SK-N-MC (cell line): Measurements from ENCODE around the gene LGALSL.

Source experiments
- EZH2 ChIP-seq: fragments of 200-600 bp; sonication (generic); IDR thresholded peaks from one replicate; pipeline ENCODE4 v1.6.1; 2017; ENCODE audit warnings: antibody characterized with exemption
- FOXP2 ChIP-seq: optimal IDR thresholded peaks from 2 replicates; pipeline ENCODE3; 2011; ENCODE audit warnings: mild to moderate bottlenecking, moderate library complexity; ENCODE audit not compliant: insufficient read depth; ENCODE audit errors: extremely low read length, control extremely low read depth
- POLR2AphosphoS5 ChIP-seq: IDR thresholded peaks from 2 replicates; pipeline ENCODE4 v1.6.1; 2012; ENCODE audit warnings: mild to moderate bottlenecking, low read depth, low read length, borderline replicate concordance

DNA sequence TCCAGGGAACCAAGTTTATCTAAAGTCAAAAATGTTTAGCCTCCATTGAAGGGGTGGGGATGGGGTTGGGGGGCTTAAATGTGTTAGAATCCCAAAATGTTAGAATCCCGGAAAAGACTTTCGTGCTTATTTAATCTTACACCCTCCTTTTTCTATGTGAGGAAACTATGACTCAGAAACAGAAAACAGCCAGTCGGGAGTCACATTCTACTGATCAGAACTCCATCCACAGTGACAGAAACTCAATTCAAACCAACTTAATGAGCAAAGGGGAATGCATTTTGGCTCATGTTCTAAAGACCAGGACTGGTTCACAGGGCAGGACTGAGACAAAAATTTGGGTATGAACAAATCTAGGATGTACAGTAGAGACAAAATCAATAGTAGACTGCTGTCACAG is 38.3 kb downstream of the LGALSL start:
- no peak for TF ChIP-seq EZH2
- TF ChIP-seq POLR2AphosphoS5, result no peak
- no peak for TF ChIP-seq FOXP2
